ENCODE data around the gene TAS2R30.
"Not testable (repeated sequence)": the region's sequence is repeated elsewhere in the genome, so short reads cannot be mapped to it uniquely, and the experiment has no call there.

Gene TAS2R30

GRCh38 chr12:11130382-11130781 lies 4.1 kb downstream of the TAS2R30 start:
- DNase-seq (ENCODE audit: low read depth) = no peak

- not testable (repeated sequence) for DNase-seq (ENCODE audit: low read depth)
These were observed 20.3 kb downstream of the TAS2R30 start for GRCh38 chr12:11114130-11114529.

- DNase-seq (ENCODE audit: low read depth) = not testable (repeated sequence)
These were observed 23.2 kb downstream of the TAS2R30 start for GRCh38 chr12:11111213-11111612.

GRCh38 chr12:11108862-11109261 lies 25.6 kb downstream of the TAS2R30 start:
- no peak for DNase-seq (ENCODE audit: low read depth)

GRCh38 chr12:11107719-11108118 lies 26.7 kb downstream of the TAS2R30 start:
- DNase-seq (ENCODE audit: low read depth) = no peak

GRCh38 chr12:11106288-11106687 lies 28.2 kb downstream of the TAS2R30 start:
- DNase-seq (ENCODE audit: low read depth) = no peak

- DNase-seq (ENCODE audit: low read depth) = no peak
These were observed 28.9 kb downstream of the TAS2R30 start for GRCh38 chr12:11105546-11105945.

GRCh38 chr12:11094910-11095309 lies 39.5 kb downstream of the TAS2R30 start:
- DNase-seq (ENCODE audit: low read depth) = not testable (repeated sequence)

GRCh38 chr12:11092128-11092527 lies 42.3 kb downstream of the TAS2R30 start, which contains the start of gene TAS2R43:
TSS of gene TAS2R43 (minus strand) at chr12:11092313. CDS start at chr12:11092229, 84 bp downstream.
- DNase-seq (ENCODE audit: low read depth) = no peak

GRCh38 chr12:11089246-11089645 lies 45.2 kb downstream of the TAS2R30 start:
- DNase-seq (ENCODE audit: low read depth) = no peak

GRCh38 chr12:11085419-11085818 lies 49.0 kb downstream of the TAS2R30 start:
- DNase-seq (ENCODE audit: low read depth) = no peak

All from HS-27A (cell line).